Activated T-cell treated with anti-CD3 and anti-CD28 coated beads for 4 hours (primary cell): ENCODE measurements around the gene CARMIL3.
"Not testable (repeated sequence)": the region's sequence is repeated elsewhere in the genome, so short reads cannot be mapped to it uniquely, and the experiment has no call there.

ENCODE experiments used
- DNase-seq: peaks from one replicate; pipeline ENCODE4 v3.0.0-alpha.2; 2020

The CARMIL3 gene

GRCh38 chr14:24051789-24052655 lies at the start of gene CARMIL3:
CARMIL3 (plus strand) TSS chr14:24052009; CDS start chr14:24052154, 145 bp downstream.
- DNase-seq = peak; percentile 33

GRCh38 chr14:24006471-24006816 lies 45.4 kb upstream of the CARMIL3 start:
- DNase-seq = not testable (repeated sequence)

GRCh38 chr14:24006817-24007652 lies 44.8 kb upstream of the CARMIL3 start:
- DNase-seq = peak; percentile 52

- DNase-seq = no peak
Measured at GRCh38 chr14:24011051-24011450, 40.8 kb upstream of the CARMIL3 start.

GRCh38 chr14:24012726-24013273 lies 39.0 kb upstream of the CARMIL3 start:
- not testable (repeated sequence) for DNase-seq

GRCh38 chr14:24013654-24014514 lies 37.9 kb upstream of the CARMIL3 start:
- peak; percentile 43 for DNase-seq

GRCh38 chr14:24015745-24016144 lies 36.1 kb upstream of the CARMIL3 start:
- DNase-seq = not testable (repeated sequence)

- not testable (repeated sequence) for DNase-seq
Measured at GRCh38 chr14:24018978-24019377, 32.8 kb upstream of the CARMIL3 start.

GRCh38 chr14:24019944-24020343 lies 31.9 kb upstream of the CARMIL3 start:
- DNase-seq = not testable (repeated sequence)

GRCh38 chr14:24020520-24020919 lies 31.3 kb upstream of the CARMIL3 start:
- DNase-seq = not testable (repeated sequence)

GRCh38 chr14:24024939-24025418 lies 26.8 kb upstream of the CARMIL3 start:
- not testable (repeated sequence) for DNase-seq

GRCh38 chr14:24029687-24030086 lies 22.1 kb upstream of the CARMIL3 start:
- DNase-seq = not testable (repeated sequence)

- not testable (repeated sequence) for DNase-seq
Measured at GRCh38 chr14:24031331-24031730, 20.5 kb upstream of the CARMIL3 start.

GRCh38 chr14:24032727-24033418 lies 18.9 kb upstream of the CARMIL3 start:
- DNase-seq = no peak

- not testable (repeated sequence) for DNase-seq
Measured at GRCh38 chr14:24035769-24036168, 16.0 kb upstream of the CARMIL3 start.

- DNase-seq = peak; percentile 44
Measured at GRCh38 chr14:24036169-24036962, 15.4 kb upstream of the CARMIL3 start.

- not testable (repeated sequence) for DNase-seq
Measured at GRCh38 chr14:24036963-24037657, 14.7 kb upstream of the CARMIL3 start.

- DNase-seq = no peak
Measured at GRCh38 chr14:24037658-24038037, 14.2 kb upstream of the CARMIL3 start.

- no peak for DNase-seq
Measured at GRCh38 chr14:24038686-24039085, 13.1 kb upstream of the CARMIL3 start.

- DNase-seq = no peak
Measured at GRCh38 chr14:24040692-24041091, 11.1 kb upstream of the CARMIL3 start.
